Progenitor cell of endocrine pancreas (in vitro differentiated cells): Measurements from ENCODE around the gene ZNF473. TPM values are rescaled to one million over a fixed set of nuclear protein-coding genes. Genes with fewer than 3 reads are reported as not detected.
"Not testable (repeated sequence)": the region's sequence is repeated elsewhere in the genome, so short reads cannot be mapped to it uniquely, and the experiment has no call there.

Experiments
- DNase-seq: peaks from one replicate; pipeline ENCODE4 v3.0.0; 2021; ENCODE audit warnings: low spot score; ENCODE audit not compliant: unreplicated experiment
- H3K27ac Mint-ChIP-seq: 2 replicates; pipeline ENCODE4 v1.8.0; 2021; ENCODE audit warnings: mild to moderate bottlenecking, moderate library complexity, mixed read lengths
- H3K27me3 Mint-ChIP-seq: 2 replicates; pipeline ENCODE4 v1.8.0; 2021; ENCODE audit warnings: mixed read lengths
- H3K36me3 Mint-ChIP-seq: 2 replicates; pipeline ENCODE4 v1.8.0; 2022; ENCODE audit warnings: mixed read lengths; ENCODE audit not compliant: insufficient read depth
- H3K4me1 Mint-ChIP-seq: 2 replicates; pipeline ENCODE4 v1.8.0; 2021; ENCODE audit warnings: low read depth, mixed read lengths
- H3K4me3 Mint-ChIP-seq: 2 replicates; pipeline ENCODE4 v1.8.0; 2021; ENCODE audit warnings: low read depth, mild to moderate bottlenecking, moderate library complexity, mixed read lengths
- H3K9me3 Mint-ChIP-seq: 2 replicates; pipeline ENCODE4 v1.8.0; 2021; ENCODE audit warnings: low read depth, mixed read lengths
- total RNA-seq: library from RNA; stranded (reverse); gene quantifications from 2 replicates; pipeline ENCODE4 v1.2.1, GENCODE V29; 2021

ZNF473 gene
- total RNA-seq, 1 donor from 2014 or later: 15.5 TPM

- H3K27ac Mint-ChIP-seq, DNase-seq, H3K4me3 Mint-ChIP-seq, H3K36me3 Mint-ChIP-seq, H3K9me3 Mint-ChIP-seq, H3K4me1 Mint-ChIP-seq, H3K27me3 Mint-ChIP-seq: not testable (repeated sequence)
Measured at GRCh38 chr19:50076581-50077355, 51.0 kb downstream of the ZNF473 start.

- DNase-seq, H3K27me3 Mint-ChIP-seq, H3K36me3 Mint-ChIP-seq, H3K4me1 Mint-ChIP-seq, H3K27ac Mint-ChIP-seq, H3K9me3 Mint-ChIP-seq, H3K4me3 Mint-ChIP-seq: not testable (repeated sequence)
Measured at GRCh38 chr19:50079014-50079413, 53.2 kb downstream of the ZNF473 start.

GRCh38 chr19:50084440-50084839, 58.6 kb downstream of the ZNF473 start:
- not testable (repeated sequence) for H3K4me1 Mint-ChIP-seq, H3K4me3 Mint-ChIP-seq, DNase-seq, H3K27me3 Mint-ChIP-seq, H3K36me3 Mint-ChIP-seq, H3K27ac Mint-ChIP-seq
- peaks cover 16% of the 10 kb centered on the region for H3K9me3 Mint-ChIP-seq

GRCh38 chr19:50087153-50087552, 61.3 kb downstream of the ZNF473 start:
- H3K27me3 Mint-ChIP-seq, H3K36me3 Mint-ChIP-seq, H3K27ac Mint-ChIP-seq, H3K4me1 Mint-ChIP-seq, DNase-seq, H3K4me3 Mint-ChIP-seq: not testable (repeated sequence)
- peaks cover 19% of the 10 kb centered on the region for H3K9me3 Mint-ChIP-seq

- not testable (repeated sequence) for DNase-seq, H3K27ac Mint-ChIP-seq, H3K27me3 Mint-ChIP-seq, H3K36me3 Mint-ChIP-seq, H3K4me3 Mint-ChIP-seq, H3K4me1 Mint-ChIP-seq
- peaks cover 12% of the 10 kb centered on the region for H3K9me3 Mint-ChIP-seq
Measured at GRCh38 chr19:50090706-50091105, 64.9 kb downstream of the ZNF473 start.

- peaks cover 12% of the 10 kb centered on the region for H3K9me3 Mint-ChIP-seq
- DNase-seq, H3K4me3 Mint-ChIP-seq, H3K36me3 Mint-ChIP-seq, H3K27me3 Mint-ChIP-seq, H3K4me1 Mint-ChIP-seq, H3K27ac Mint-ChIP-seq: not testable (repeated sequence)
Measured at GRCh38 chr19:50091786-50092185, 66.0 kb downstream of the ZNF473 start.

GRCh38 chr19:50092597-50092996, 66.8 kb downstream of the ZNF473 start:
- not testable (repeated sequence) for H3K27me3 Mint-ChIP-seq, H3K4me1 Mint-ChIP-seq, H3K27ac Mint-ChIP-seq, DNase-seq, H3K9me3 Mint-ChIP-seq, H3K4me3 Mint-ChIP-seq, H3K36me3 Mint-ChIP-seq

GRCh38 chr19:50097884-50098283, 72.1 kb downstream of the ZNF473 start:
- H3K27ac Mint-ChIP-seq, H3K4me3 Mint-ChIP-seq, H3K36me3 Mint-ChIP-seq, H3K4me1 Mint-ChIP-seq, H3K9me3 Mint-ChIP-seq, H3K27me3 Mint-ChIP-seq, DNase-seq: not testable (repeated sequence)

- H3K4me1 Mint-ChIP-seq, H3K9me3 Mint-ChIP-seq, H3K36me3 Mint-ChIP-seq, H3K4me3 Mint-ChIP-seq, H3K27ac Mint-ChIP-seq, H3K27me3 Mint-ChIP-seq: not testable (repeated sequence)
- DNase-seq: peak; percentile 30
Measured at GRCh38 chr19:50098892-50099291, 73.1 kb downstream of the ZNF473 start.

- DNase-seq, H3K4me1 Mint-ChIP-seq, H3K27me3 Mint-ChIP-seq, H3K4me3 Mint-ChIP-seq, H3K27ac Mint-ChIP-seq, H3K36me3 Mint-ChIP-seq, H3K9me3 Mint-ChIP-seq: not testable (repeated sequence)
Measured at GRCh38 chr19:50099696-50100095, 73.9 kb downstream of the ZNF473 start.

GRCh38 chr19:50100946-50101345, 75.1 kb downstream of the ZNF473 start:
- H3K27me3 Mint-ChIP-seq, DNase-seq, H3K9me3 Mint-ChIP-seq, H3K36me3 Mint-ChIP-seq, H3K4me3 Mint-ChIP-seq, H3K4me1 Mint-ChIP-seq, H3K27ac Mint-ChIP-seq: not testable (repeated sequence)
